ENCODE data around the gene MGAT5.

Gene MGAT5

DNA sequence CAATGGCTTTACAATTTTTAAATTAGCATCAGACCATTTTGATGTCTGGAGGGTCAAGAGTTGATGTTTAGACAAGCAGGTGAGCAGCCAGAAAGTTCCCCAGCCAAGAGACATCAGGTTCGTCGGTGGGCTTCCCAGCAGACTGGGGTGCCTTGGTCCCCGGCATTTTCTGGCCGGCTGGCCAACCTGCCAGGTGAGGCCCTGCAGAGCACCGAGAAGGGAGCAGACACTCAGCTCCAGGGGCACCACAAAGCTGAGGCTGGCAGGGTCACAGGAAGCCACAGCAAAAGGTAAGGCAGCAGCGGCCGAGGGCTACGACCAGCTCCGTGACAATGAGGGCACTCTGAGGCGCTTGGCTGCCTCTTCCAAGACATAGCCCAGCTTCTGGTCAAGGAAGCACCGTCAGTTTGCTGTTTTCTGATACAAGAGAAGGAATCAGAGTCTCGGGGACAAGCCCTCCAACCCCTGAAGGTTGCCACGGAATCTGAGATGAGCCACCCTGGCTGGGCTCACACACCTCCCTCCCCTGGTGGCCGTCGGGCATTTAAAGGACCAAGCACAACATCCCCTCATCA lies 229.0 kb downstream of the MGAT5 start:
- no peak overlapping the region for H3K27ac Mint-ChIP-seq
- peaks cover 21% of the 10 kb centered on the region for H3K4me1 Mint-ChIP-seq
- no peaks in the 10 kb centered on the region for H3K9me3 Mint-ChIP-seq
- no peak for DNase-seq
- no peak overlapping the region for H3K4me3 Mint-ChIP-seq
- H3K27me3 Mint-ChIP-seq (ENCODE audit: low read depth, poor library complexity): no peaks in the 10 kb centered on the region
- H3K36me3 Mint-ChIP-seq (ENCODE audit: low read depth): no peaks in the 10 kb centered on the region
- TF ChIP-seq, protein P1, sequence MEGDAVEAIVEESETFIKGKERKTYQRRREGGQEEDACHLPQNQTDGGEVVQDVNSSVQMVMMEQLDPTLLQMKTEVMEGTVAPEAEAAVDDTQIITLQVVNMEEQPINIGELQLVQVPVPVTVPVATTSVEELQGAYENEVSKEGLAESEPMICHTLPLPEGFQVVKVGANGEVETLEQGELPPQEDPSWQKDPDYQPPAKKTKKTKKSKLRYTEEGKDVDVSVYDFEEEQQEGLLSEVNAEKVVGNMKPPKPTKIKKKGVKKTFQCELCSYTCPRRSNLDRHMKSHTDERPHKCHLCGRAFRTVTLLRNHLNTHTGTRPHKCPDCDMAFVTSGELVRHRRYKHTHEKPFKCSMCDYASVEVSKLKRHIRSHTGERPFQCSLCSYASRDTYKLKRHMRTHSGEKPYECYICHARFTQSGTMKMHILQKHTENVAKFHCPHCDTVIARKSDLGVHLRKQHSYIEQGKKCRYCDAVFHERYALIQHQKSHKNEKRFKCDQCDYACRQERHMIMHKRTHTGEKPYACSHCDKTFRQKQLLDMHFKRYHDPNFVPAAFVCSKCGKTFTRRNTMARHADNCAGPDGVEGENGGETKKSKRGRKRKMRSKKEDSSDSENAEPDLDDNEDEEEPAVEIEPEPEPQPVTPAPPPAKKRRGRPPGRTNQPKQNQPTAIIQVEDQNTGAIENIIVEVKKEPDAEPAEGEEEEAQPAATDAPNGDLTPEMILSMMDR (IDR thresholded peaks at IDR 0.05): no peak

DNA sequence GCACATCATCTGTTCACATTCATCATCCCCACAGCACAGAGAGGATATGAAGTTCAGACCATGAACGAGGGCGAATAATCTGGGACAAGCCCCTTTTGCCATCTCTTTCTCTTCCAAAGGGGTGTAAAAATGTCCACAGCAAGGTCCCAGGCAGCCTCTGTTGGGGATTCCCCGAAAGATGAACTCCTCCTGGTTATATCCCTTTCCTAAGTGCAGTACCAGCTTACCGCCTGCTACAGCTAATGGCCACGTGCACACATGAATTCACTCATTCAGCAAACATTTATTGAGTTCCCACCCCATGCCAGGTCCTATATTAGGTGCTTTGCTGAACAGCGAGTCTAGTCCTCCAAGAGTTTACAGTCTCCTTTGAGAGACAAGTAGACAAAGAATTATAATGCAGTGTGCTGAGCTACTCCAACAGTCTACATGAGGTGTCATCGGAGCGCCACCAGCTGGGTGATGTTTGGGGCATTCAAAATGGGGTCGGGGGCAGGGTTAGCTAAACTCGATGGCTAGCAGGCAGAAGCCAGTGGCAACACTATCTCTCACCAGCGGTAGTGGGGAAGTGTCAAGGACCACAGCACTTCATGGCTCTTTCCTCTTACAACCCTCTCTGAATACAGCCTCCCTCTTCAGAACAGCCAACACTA lies 236.0 kb downstream of the MGAT5 start:
- H3K4me1 Mint-ChIP-seq: no peaks in the 10 kb centered on the region
- H3K4me3 Mint-ChIP-seq: no peak overlapping the region
- H3K36me3 Mint-ChIP-seq (ENCODE audit: low read depth): no peaks in the 10 kb centered on the region
- TF ChIP-seq, protein P1 (IDR thresholded peaks at IDR 0.05): no peak
- no peak overlapping the region for H3K27ac Mint-ChIP-seq
- H3K9me3 Mint-ChIP-seq: no peaks in the 10 kb centered on the region
- H3K27me3 Mint-ChIP-seq (ENCODE audit: low read depth, poor library complexity): peaks cover 3% of the 10 kb centered on the region
- no peak for DNase-seq

DNA sequence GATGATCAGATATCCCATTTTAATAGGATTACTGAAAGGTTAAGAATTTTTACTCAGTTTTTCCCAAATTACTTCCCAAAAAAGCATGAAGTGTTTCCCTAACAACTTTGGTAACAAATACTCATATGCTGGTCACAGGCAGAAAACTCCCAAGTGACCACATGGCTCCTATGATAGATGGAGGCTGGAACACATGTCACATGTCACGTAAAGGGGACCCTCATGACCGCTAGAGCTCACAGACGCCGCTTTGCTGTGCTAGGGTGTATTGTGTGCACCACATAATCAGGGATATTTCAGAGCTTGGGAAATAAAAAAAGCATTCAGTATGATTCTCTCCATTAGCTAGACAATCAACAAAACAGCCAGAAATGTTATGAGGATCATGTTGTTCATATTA lies 236.7 kb downstream of the MGAT5 start:
- Mint-ChIP-seq H3K9me3 (no peaks in the 10 kb centered on the region), H3K4me3 (no peak overlapping the region), H3K4me1 (no peaks in the 10 kb centered on the region), H3K36me3 (ENCODE audit: low read depth) (no peaks in the 10 kb centered on the region), H3K27me3 (ENCODE audit: low read depth, poor library complexity) (peaks cover 3% of the 10 kb centered on the region), H3K27ac (no peak overlapping the region)
- TF ChIP-seq, protein P1 (IDR thresholded peaks at IDR 0.05): no peak
- DNase-seq: no peak

DNA sequence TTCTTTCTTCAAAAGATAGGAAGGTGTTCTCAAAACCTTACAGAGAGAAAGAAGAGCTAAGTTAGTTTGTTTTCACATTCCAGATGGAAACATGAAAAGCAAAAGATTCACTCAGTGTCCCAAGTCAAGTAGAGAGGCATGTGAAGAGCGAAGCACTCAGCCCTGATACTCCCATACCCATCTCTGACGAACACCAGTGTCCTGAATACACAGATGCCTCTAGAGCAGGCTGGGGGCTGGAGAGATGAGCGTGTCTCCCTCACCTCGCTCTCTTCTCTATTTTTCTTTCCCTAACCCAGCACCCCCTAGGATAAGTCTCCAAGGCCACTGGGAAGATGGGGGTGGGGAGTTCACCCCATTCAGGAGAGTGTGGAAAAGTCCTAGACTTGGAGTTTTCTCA lies 237.2 kb downstream of the MGAT5 start:
- no peaks in the 10 kb centered on the region for H3K4me1 Mint-ChIP-seq
- no peak overlapping the region for H3K4me3 Mint-ChIP-seq
- no peak overlapping the region for H3K27ac Mint-ChIP-seq
- TF ChIP-seq, protein P1 (IDR thresholded peaks at IDR 0.05): no peak
- DNase-seq: no peak
- H3K27me3 Mint-ChIP-seq (ENCODE audit: low read depth, poor library complexity): peaks cover 3% of the 10 kb centered on the region
- H3K36me3 Mint-ChIP-seq (ENCODE audit: low read depth): no peaks in the 10 kb centered on the region
- H3K9me3 Mint-ChIP-seq: no peaks in the 10 kb centered on the region

DNA sequence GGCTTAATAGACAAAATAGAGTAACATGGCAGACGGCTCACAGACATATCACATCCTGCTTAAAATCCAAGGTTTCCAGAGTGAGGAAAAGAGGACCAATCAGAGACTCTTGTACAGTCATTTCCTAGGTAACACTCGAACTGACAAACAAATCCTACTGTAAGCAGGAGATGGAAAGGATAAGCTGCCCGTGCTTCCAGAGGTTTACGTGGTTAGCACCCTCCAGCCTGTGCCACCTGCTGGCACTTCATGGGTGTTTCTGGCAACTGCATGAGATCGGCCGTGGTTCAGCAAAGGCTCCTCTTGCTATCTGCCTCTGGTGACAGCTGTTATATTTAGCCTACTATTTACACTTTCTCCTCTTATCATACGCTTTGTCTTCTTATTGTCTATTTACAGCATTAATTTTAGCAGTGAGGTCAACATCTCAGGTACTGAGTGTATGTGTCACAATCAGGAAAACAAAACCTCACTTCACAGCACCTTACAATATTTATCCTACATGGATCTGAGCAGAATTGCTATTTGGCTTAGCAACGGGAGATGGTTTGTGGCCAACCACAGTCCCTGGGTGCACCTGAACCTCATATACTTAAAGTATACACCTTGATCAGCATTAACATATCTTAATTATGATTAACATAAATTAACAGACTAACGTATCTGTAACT lies 238.0 kb downstream of the MGAT5 start:
- Mint-ChIP-seq H3K4me3 (no peak overlapping the region), H3K27me3 (ENCODE audit: low read depth, poor library complexity) (peaks cover 3% of the 10 kb centered on the region), H3K9me3 (no peaks in the 10 kb centered on the region), H3K36me3 (ENCODE audit: low read depth) (no peaks in the 10 kb centered on the region), H3K27ac (no peak overlapping the region), H3K4me1 (no peaks in the 10 kb centered on the region)
- no peak for DNase-seq
- TF ChIP-seq, protein P1 (IDR thresholded peaks at IDR 0.05): no peak

All from nephron progenitor cell (in vitro differentiated cells).